K562 (cell line): ENCODE data around the gene ELOVL1. TPM values are rescaled to one million over a fixed set of nuclear protein-coding genes. Genes with fewer than 3 reads are reported as not detected.

Experiments
- ESRRA ChIP-seq: fragments of 450-650 bp; IDR thresholded peaks from 2 replicates; pipeline ENCODE4 v1.6.1; 2014; ENCODE audit warnings: low read depth, mild to moderate bottlenecking, moderate library complexity, borderline replicate concordance
- RBM17 ChIP-seq: fragments of 200-400 bp; formaldehyde crosslinking; IDR thresholded peaks from 2 replicates; pipeline ENCODE4 v1.6.1; 2017; ENCODE audit warnings: low read depth, mild to moderate bottlenecking, low read length, borderline replicate concordance
- RBM34 ChIP-seq: fragments of 200-400 bp; formaldehyde crosslinking; IDR thresholded peaks from 2 replicates; pipeline ENCODE4 v1.6.1; 2018; ENCODE audit warnings: low read length, borderline replicate concordance; ENCODE audit not compliant: insufficient read depth
- SNIP1 ChIP-seq: fragments of 450-650 bp; IDR thresholded peaks from 2 replicates; pipeline ENCODE4 v1.7.1; 2017; ENCODE audit warnings: low read depth, mild to moderate bottlenecking
- TGIF2 ChIP-seq: sonication (generic); formaldehyde crosslinking; IDR thresholded peaks from 2 replicates; pipeline ENCODE4 v1.8.1; 2022; ENCODE audit warnings: mild to moderate bottlenecking, missing genetic modification reagents, moderate library complexity
- ZBTB8A ChIP-seq: fragments of 450-650 bp; IDR thresholded peaks from 2 replicates; pipeline ENCODE4 v1.6.1; 2018; ENCODE audit warnings: mild to moderate bottlenecking, moderate library complexity; ENCODE audit not compliant: partially characterized antibody
- ZFP36 ChIP-seq: fragments of 150-350 bp; IDR thresholded peaks from 2 replicates; pipeline ENCODE4 v1.6.1; 2018; ENCODE audit warnings: low read length, low read depth; ENCODE audit not compliant: partially characterized antibody
- ZNF695 ChIP-seq: fragments of 450-650 bp; formaldehyde crosslinking; IDR thresholded peaks from 2 replicates; pipeline ENCODE4 v1.4.0; 2020; ENCODE audit warnings: mild to moderate bottlenecking, moderate library complexity
- polyA plus RNA-seq, 8 experiments: library from polyadenylated mRNA; depleted of rRNA in 4 of 8; stranded (reverse) in 5 of 8; unstranded in 3 of 8; fragments of >200 nt; fragmentation: Nextera tagmentation in 2 of 8; fragmentation: Illumina TruSeq in 1 of 8; extraction: Ambion mirVana in 2 of 8; extraction: Trizol in 1 of 8; gene quantifications; 2 replicates each; pipeline versions ENCODE4 v1.2.1 to v1.2.3, GENCODE V29; 2011 to 2014; ENCODE audit warnings: inconsistent platforms in 1 of 8, missing spikeins in 1 of 8
- total RNA-seq, 7 experiments: library from RNA; depleted of rRNA in 6 of 7; stranded (reverse); fragments of >200 nt in 6 of 7; fragmentation: Illumina TruSeq in 2 of 7; extraction: Trizol in 2 of 7; gene quantifications; 2 replicates each; pipeline versions ENCODE4 v1.2.1 to v1.2.3, GENCODE V29; 2011 to 2021; ENCODE audit warnings: low replicate concordance in 1 of 7
- TF ChIP-seq, protein P1 (sequence below): fragments of 200-800 bp; sonication (Bioruptor generic); IDR thresholded peaks from 2 replicates; pipeline ENCODE4 v1.6.1; 2016; ENCODE audit warnings: missing genetic modification characterization, missing compliant biosample characterization
- TF ChIP-seq, protein P2 (sequence below): fragments of 250-450 bp; sonication (Bioruptor Pico); IDR thresholded peaks from 2 replicates; pipeline ENCODE4 v1.4.0; 2020
- TF ChIP-seq, protein P3 (sequence below): fragments of 150-350 bp; IDR thresholded peaks from 2 replicates; pipeline ENCODE4 v1.6.1; 2014; ENCODE audit warnings: low read depth, mild to moderate bottlenecking, low read length, borderline replicate concordance

The ELOVL1 gene
- total and polyA plus RNA-seq, 9 of the 15 experiments (the other 6 are each of a cell fraction or from before 2014, with no cell fraction given), result 51.0 to 157 (median 70.3) TPM

DNA sequence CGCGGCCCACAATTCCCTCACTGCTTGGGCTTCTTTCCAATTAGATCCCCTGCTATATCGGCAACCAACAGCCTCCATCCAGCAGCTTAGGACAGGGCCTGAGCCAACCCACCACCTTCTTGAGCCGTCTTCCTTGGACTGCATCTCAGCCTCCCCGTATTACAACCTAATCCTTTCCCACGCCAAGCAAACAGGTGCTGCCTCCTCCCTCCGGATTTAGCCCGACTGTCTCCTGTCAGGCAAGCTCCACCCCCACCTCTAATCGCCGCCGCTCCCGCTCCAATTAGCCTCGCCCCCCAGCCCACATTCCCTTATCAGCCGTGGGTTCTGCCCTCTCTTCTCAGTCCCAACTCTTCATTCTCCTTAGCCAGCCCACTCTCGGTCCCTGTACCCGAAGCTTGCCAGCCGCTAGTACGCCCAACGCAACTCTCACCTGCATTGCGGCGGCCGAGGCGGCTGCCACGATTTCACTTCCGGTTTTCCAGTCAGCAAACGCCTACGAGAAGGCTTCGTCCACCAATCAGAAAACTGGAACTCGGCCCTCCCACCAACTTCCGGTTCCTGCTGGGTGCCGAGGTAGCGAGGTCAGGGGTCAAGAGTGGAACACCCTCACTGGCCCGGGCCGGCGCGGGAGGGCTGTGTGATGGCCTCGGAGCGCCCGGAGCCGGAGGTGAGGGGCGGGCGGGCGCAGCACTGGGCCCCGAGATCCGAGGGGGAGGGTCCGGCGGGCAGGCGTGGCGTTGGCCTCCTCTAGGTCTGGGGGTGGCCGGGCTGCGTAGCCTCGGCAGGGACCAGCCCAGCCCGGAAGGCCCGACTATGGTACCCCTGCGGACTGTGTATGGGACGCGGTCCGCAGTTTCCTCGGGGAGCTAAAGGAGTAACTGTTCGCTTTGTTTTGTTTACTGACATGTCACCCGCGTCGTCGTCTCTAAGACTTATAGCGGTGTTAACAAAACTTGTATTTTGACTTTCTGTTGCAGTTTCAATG, 21.8 kb upstream of the ELOVL1 start, which contains the start of the genes MED8 and SZT2 (continued):
- TF ChIP-seq, protein P1, sequence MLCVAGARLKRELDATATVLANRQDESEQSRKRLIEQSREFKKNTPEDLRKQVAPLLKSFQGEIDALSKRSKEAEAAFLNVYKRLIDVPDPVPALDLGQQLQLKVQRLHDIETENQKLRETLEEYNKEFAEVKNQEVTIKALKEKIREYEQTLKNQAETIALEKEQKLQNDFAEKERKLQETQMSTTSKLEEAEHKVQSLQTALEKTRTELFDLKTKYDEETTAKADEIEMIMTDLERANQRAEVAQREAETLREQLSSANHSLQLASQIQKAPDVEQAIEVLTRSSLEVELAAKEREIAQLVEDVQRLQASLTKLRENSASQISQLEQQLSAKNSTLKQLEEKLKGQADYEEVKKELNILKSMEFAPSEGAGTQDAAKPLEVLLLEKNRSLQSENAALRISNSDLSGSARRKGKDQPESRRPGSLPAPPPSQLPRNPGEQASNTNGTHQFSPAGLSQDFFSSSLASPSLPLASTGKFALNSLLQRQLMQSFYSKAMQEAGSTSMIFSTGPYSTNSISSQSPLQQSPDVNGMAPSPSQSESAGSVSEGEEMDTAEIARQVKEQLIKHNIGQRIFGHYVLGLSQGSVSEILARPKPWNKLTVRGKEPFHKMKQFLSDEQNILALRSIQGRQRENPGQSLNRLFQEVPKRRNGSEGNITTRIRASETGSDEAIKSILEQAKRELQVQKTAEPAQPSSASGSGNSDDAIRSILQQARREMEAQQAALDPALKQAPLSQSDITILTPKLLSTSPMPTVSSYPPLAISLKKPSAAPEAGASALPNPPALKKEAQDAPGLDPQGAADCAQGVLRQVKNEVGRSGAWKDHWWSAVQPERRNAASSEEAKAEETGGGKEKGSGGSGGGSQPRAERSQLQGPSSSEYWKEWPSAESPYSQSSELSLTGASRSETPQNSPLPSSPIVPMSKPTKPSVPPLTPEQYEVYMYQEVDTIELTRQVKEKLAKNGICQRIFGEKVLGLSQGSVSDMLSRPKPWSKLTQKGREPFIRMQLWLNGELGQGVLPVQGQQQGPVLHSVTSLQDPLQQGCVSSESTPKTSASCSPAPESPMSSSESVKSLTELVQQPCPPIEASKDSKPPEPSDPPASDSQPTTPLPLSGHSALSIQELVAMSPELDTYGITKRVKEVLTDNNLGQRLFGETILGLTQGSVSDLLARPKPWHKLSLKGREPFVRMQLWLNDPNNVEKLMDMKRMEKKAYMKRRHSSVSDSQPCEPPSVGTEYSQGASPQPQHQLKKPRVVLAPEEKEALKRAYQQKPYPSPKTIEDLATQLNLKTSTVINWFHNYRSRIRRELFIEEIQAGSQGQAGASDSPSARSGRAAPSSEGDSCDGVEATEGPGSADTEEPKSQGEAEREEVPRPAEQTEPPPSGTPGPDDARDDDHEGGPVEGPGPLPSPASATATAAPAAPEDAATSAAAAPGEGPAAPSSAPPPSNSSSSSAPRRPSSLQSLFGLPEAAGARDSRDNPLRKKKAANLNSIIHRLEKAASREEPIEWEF (CRISPR knock-in tag), result no peak
- TF ChIP-seq ZNF695 (CRISPR knock-in tag), result no peak
- TF ChIP-seq, protein P2, sequence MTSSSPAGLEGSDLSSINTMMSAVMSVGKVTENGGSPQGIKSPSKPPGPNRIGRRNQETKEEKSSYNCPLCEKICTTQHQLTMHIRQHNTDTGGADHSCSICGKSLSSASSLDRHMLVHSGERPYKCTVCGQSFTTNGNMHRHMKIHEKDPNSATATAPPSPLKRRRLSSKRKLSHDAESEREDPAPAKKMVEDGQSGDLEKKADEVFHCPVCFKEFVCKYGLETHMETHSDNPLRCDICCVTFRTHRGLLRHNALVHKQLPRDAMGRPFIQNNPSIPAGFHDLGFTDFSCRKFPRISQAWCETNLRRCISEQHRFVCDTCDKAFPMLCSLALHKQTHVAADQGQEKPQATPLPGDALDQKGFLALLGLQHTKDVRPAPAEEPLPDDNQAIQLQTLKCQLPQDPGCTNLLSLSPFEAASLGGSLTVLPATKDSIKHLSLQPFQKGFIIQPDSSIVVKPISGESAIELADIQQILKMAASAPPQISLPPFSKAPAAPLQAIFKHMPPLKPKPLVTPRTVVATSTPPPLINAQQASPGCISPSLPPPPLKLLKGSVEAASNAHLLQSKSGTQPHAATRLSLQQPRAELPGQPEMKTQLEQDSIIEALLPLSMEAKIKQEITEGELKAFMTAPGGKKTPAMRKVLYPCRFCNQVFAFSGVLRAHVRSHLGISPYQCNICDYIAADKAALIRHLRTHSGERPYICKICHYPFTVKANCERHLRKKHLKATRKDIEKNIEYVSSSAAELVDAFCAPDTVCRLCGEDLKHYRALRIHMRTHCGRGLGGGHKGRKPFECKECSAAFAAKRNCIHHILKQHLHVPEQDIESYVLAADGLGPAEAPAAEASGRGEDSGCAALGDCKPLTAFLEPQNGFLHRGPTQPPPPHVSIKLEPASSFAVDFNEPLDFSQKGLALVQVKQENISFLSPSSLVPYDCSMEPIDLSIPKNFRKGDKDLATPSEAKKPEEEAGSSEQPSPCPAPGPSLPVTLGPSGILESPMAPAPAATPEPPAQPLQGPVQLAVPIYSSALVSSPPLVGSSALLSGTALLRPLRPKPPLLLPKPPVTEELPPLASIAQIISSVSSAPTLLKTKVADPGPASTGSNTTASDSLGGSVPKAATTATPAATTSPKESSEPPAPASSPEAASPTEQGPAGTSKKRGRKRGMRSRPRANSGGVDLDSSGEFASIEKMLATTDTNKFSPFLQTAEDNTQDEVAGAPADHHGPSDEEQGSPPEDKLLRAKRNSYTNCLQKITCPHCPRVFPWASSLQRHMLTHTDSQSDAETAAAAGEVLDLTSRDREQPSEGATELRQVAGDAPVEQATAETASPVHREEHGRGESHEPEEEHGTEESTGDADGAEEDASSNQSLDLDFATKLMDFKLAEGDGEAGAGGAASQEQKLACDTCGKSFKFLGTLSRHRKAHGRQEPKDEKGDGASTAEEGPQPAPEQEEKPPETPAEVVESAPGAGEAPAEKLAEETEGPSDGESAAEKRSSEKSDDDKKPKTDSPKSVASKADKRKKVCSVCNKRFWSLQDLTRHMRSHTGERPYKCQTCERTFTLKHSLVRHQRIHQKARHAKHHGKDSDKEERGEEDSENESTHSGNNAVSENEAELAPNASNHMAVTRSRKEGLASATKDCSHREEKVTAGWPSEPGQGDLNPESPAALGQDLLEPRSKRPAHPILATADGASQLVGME (CRISPR knock-in tag), result no peak
- TF ChIP-seq, protein P3, sequence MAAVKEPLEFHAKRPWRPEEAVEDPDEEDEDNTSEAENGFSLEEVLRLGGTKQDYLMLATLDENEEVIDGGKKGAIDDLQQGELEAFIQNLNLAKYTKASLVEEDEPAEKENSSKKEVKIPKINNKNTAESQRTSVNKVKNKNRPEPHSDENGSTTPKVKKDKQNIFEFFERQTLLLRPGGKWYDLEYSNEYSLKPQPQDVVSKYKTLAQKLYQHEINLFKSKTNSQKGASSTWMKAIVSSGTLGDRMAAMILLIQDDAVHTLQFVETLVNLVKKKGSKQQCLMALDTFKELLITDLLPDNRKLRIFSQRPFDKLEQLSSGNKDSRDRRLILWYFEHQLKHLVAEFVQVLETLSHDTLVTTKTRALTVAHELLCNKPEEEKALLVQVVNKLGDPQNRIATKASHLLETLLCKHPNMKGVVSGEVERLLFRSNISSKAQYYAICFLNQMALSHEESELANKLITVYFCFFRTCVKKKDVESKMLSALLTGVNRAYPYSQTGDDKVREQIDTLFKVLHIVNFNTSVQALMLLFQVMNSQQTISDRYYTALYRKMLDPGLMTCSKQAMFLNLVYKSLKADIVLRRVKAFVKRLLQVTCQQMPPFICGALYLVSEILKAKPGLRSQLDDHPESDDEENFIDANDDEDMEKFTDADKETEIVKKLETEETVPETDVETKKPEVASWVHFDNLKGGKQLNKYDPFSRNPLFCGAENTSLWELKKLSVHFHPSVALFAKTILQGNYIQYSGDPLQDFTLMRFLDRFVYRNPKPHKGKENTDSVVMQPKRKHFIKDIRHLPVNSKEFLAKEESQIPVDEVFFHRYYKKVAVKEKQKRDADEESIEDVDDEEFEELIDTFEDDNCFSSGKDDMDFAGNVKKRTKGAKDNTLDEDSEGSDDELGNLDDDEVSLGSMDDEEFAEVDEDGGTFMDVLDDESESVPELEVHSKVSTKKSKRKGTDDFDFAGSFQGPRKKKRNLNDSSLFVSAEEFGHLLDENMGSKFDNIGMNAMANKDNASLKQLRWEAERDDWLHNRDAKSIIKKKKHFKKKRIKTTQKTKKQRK, result peak; percentile 78
- no peak for TF ChIP-seq RBM34
- TF ChIP-seq ZBTB8A, result no peak
- TF ChIP-seq ZFP36, result peak; percentile 63
- TF ChIP-seq SNIP1, result no peak
- no peak for TF ChIP-seq RBM17
- TF ChIP-seq ESRRA, result peak; percentile 63; the same call in 1 of the 2 replicates
- TF ChIP-seq TGIF2 (CRISPR knock-in tag), result no peak
